ENCODE measurements around the gene AP5Z1.

DNA sequence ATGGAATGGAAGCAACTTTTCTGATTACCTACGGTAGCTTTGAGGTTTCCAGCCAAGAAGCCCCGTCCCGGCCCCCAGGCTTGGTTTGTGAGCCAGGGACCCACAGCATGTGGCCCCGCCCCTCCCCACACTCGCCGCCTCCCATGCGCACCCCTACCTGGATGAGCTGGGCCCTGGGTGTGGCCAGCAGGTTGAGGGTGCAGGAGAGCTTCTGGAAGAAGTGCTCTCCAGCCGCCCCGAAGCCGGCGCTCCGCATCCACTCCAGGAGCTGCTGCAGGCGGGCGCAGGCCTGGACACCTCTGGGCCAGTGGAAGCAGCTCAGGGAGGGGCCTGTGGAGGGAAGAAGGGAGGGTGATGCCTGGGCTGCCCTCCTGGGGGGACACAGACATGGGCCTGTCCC, 39.7 kb downstream of the AP5Z1 start:
- no peak for TF ChIP-seq EZH2 (IDR thresholded peaks at IDR 0.05; ENCODE audit: borderline replicate concordance, low read length)
- TF ChIP-seq CTCF (IDR thresholded peaks at IDR 0.05; ENCODE audit: low read length), result no peak

Measured in OCI-LY1 (cell line).